ENCODE data around the gene REX1BD. TPM values are rescaled to one million over a fixed set of nuclear protein-coding genes. Genes with fewer than 3 reads are reported as not detected.
"Not testable (repeated sequence)": the region's sequence is repeated elsewhere in the genome, so short reads cannot be mapped to it uniquely, and the experiment has no call there.

REX1BD gene
- total RNA-seq, 1 donor from 2014 or later: 79.3 TPM

GRCh38 chr19:18595475-18595874 is 6.9 kb downstream of the REX1BD start:
- ATAC-seq (no peak), DNase-seq (ENCODE audit: missing footprints) (no peak)
- intact Hi-C loops (cut with DNase I): loop anchor here (2.0 kb wide), 1 partner anchor 251 kb away; no protein-coding TSS in a partner anchor

DNA sequence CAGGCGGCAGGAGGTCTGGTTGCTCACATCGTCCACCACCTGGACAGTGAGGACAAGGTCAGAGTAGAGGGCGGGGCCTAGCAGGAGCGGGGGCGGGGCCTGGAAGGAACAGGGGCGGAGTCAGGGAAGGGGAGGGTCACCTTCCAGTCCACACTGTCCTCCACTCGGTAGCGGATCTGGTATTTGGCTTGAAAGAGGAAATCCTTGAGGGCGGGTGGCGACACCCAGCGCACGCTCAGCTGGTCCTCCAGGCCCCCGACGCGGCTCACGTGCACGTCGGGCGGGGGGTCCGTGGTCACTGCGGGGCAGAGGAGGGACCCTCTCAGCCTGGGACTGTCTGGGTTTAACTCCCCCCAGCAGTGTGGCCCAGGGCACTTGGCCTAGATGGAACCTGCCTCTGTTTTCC is 8.2 kb downstream of the REX1BD start:
- intact Hi-C loops (cut with DNase I): no loop called here
- ATAC-seq (peak; percentile 24), DNase-seq (ENCODE audit: missing footprints) (peak; percentile 73)

GRCh38 chr19:18597809-18598660 is 9.4 kb downstream of the REX1BD start:
- no peak for ATAC-seq
- DNase-seq (ENCODE audit: missing footprints): no peak
- intact Hi-C loops (cut with DNase I): no loop called here

DNA sequence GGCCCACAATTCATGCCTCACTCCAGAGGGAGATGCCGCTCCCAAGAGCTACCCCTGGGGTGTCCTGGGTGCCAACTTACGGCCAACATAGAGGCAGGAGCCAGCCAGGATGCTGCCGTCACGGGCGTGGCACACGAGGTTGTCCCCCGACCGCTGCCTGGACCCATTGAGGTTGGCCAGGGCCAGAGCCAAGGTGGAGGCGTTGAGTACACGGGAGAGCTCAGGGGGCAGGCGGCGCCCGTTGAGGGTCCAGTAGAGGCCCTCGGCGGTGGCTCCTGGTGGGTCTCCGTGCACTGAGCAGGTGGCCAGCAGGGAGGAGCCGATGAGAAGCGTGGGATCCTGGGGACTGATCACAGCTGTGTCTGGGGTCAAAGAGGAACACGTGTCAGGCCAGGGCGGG is 10.9 kb downstream of the REX1BD start:
- no peak for ATAC-seq
- DNase-seq (ENCODE audit: missing footprints): no peak
- intact Hi-C loops (cut with DNase I): no loop called here

DNA sequence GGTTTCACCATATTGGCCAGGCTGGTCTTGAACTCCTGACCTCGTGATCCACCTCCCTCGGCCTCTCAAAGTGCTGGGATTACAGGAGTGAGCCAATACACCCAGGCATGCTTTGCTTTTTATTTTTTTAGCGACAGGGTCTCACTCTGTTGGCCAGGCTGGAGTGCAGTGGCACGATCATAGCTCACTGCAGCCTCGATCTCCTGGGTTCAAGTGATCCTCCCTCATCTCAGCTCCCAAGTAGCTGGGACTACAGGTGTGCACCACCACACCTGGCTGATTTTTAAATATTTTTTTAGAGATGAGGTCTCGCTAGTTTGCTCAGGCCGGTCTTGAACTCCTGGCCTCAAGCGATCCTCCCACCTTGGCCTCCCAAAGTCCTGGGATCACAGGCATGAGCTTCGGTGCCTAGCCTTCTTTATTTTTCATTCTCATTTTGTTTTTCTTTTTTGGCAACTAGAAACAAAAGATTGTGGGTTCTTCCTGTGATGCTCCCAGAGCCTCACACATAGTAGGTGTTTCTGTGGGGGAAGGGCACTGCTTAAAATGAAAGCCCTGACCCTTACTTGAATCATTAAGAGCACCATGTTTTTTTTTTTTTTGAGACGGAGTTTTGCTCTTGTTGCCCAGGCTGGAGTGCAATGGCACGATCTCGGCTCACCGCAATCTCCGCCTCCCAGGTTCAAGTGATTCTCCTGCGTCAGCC is 12.2 kb downstream of the REX1BD start:
- not testable (repeated sequence) for ATAC-seq; DNase-seq (ENCODE audit: missing footprints)

GRCh38 chr19:18601875-18602274 is 13.3 kb downstream of the REX1BD start:
- ATAC-seq (no peak), DNase-seq (ENCODE audit: missing footprints) (no peak)
- intact Hi-C loops (cut with DNase I): loop anchor here (2.0 kb wide), 1 partner anchor 59 kb away; no protein-coding TSS in a partner anchor

More for the DNA sequence above, 12.2 kb downstream of the REX1BD start:
- intact Hi-C loops (cut with DNase I): loop anchor here (2.0 kb wide), 1 partner anchor 60 kb away; no protein-coding TSS in a partner anchor

- intact Hi-C loops (cut with DNase I): no loop called here
- no peak for DNase-seq (ENCODE audit: missing footprints)
- peak; percentile 45 for ATAC-seq
Measured at GRCh38 chr19:18603255-18603957, 14.8 kb downstream of the REX1BD start.

DNA sequence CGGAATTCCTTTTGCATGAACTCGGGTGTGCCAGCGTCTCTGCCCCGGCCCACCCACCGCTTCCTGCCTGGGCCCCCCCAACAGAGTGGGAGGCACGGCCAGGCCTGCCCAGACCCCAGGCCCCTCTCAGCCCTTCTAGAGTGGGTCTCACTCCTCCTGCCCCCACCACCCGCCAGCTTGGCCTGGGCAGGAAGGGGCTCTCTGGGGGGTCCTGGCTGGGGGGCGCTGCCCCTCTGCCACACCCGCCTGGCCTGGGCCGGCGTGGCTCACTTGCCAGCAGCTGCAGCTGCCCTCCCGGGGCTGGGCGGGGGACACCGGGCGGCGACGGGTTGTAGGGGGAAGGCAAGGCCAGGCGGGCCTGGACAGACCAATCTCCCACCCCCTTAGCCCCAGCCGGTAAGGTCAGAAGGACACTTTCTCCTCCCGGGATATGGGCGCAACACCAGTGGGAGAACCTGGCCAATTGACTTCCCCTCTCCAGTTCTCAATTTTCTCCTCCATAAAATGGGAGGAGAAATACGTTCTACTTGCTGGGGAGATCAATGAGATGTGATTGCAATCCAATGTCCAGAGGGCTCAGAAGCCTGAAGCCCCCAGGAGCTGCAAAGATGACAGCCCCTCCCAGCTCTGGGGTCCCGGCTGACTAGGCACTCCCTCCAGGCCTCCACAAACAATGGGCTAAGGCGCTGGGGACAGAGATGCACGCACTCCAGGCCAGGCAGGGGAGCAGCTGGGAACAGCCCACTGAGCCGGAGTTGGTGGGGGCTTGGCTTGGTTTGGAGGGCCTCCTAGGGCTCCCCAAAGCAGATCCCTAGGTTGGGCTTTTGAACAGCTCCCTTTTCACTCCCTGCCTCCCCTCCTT is 15.6 kb downstream of the REX1BD start:
- DNase-seq (ENCODE audit: missing footprints): no peak
- peak; percentile 11 for ATAC-seq
- intact Hi-C loops (cut with DNase I): no loop called here

DNA sequence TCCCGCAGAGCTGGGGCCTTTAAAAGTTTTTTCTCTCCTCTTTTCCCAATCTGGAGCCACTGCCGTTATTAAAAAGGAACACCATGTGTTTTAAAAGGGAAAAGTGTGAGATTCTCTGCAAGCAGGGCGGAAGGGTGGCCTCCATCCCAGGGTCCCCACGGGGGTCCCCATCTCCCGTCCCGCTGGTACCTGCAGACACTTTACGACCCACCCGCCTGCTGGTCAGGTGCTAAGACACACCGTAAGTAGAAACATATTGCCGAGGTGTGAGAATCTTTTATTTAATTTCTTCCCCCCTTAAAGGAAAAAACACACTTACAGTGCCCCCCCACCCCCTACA is 16.2 kb downstream of the REX1BD start:
- no peak for ATAC-seq
- intact Hi-C loops (cut with DNase I): no loop called here
- DNase-seq (ENCODE audit: missing footprints): no peak

GRCh38 chr19:18605196-18605545 is 16.6 kb downstream of the REX1BD start:
- intact Hi-C loops (cut with DNase I): no loop called here
- no peak for DNase-seq (ENCODE audit: missing footprints)
- no peak for ATAC-seq

- intact Hi-C loops (cut with DNase I): no loop called here
- DNase-seq (ENCODE audit: missing footprints): peak; percentile 60
- ATAC-seq: no peak
Measured at GRCh38 chr19:18605546-18606280, 17.1 kb downstream of the REX1BD start.

DNA sequence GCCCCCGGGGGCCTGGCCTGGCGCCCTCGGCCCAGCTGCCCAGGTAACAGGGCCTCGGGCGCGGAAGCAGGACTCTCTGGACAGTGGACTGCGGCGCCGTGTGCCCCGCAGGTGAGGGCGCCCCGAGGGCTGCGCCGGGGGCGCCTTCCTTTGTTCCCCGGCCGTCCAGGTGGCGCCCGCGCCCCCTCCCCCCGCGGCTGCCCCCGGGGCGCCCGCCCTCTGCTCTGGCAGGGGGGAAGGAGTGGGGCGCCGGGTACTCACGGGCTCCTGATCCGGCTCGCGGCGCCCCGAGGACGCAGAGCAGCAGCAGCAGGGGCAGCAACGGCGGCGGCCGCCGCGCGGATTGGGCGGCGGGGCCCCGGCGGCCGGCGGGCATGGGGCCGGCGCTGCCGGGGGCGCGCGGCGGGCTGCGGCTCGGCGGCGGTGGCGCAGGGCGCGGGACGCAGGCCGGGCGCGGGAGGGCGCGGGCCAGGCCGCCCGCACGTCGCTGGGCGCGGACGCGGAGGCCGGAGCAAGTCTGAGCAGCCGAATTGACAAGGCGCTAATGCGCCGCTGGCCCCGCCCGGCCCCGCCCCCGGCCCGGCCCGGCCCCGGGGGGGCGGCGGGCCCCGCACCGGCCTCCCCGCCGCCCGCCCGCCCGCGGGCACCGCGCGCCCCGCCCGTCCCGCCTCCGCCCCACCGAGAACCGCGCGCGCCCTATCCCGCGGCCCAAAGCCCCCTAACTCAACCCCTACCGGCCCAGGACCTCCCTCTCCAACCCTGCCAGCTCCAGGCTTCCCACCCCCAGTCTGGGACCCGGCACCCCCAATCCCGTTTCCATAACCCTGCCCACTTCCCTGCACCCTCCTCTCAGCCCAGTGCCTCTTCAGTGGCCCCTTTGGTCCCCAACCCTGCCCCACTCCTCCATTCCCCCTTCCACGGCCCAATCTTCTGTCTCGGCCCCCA is 18.0 kb downstream of the REX1BD start, which contains the start of gene CRLF1:
Gene CRLF1, minus strand, starts transcription at position 519 of the 945 bp plus-strand sequence. Its CDS starts 143 bp downstream, at position 376.
- ATAC-seq: peak; percentile 7
- intact Hi-C loops (cut with DNase I): no loop called here
- peak; percentile 16 for DNase-seq (ENCODE audit: missing footprints)

- ATAC-seq (peak; percentile 14), DNase-seq (ENCODE audit: missing footprints) (peak; percentile 33)
- intact Hi-C loops (cut with DNase I): no loop called here
Measured at GRCh38 chr19:18607226-18608101, 18.9 kb downstream of the REX1BD start.

DNA sequence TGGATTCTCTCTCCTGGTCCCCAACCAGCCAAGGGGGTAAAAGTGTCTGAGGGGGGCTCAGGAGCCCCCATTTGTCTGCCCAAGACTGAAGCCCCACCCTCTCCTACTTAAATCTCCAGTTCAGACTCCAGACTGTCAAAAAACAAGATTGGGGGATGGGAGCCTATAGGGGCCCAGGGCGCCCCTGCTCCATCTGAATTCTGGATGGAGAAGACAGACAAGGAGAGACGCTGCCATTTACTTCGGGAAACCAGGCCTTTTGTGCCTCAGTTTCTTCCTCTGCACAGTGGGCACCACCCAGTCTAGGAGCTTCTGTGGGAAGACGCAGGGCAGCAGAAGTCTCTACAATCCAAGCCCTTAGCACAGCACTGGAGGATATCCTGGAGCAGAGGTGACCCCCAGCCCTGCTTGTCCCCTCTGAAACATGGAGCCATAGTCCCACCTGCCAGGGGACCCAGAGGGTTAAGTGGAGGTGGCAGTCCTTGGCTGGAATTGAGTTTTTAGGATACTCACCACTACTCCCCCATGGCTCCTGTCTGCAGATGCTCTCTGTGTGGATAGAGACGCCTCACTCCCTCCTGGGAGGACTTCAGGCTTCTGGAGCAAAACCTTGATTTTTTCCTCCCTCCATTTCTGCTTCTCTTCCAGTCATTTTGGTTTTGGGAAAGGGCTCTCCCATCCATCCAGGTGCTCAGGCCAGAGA is 19.7 kb downstream of the REX1BD start:
- intact Hi-C loops (cut with DNase I): no loop called here
- DNase-seq (ENCODE audit: missing footprints) (no peak), ATAC-seq (no peak)
